ENCODE measurements around the gene PIWIL1. TPM values are rescaled to one million over a fixed set of nuclear protein-coding genes. Genes with fewer than 3 reads are reported as not detected.

Gene PIWIL1
- not detected in 2 replicates for total RNA-seq

GRCh38 chr12:130337488-130338303, at the start of gene PIWIL1:
TSS of gene PIWIL1 (plus strand) at chr12:130337887. CDS start at chr12:130342592, 4,705 bp downstream.

Other genes with a start within 250 kb of the PIWIL1 start
- gene FZD10, start 175.4 kb upstream of the PIWIL1 start, total RNA-seq = not detected in 2 replicates